Measurements from ENCODE around the gene SAFB2. TPM values are rescaled to one million over a fixed set of nuclear protein-coding genes. Genes with fewer than 3 reads are reported as not detected.

SAFB2 gene
- total and polyA plus RNA-seq, 2 donors (not counting 3 experiments of a cell fraction or from before 2014, with no cell fraction given) = 24.6 to 85.9 TPM

DNA sequence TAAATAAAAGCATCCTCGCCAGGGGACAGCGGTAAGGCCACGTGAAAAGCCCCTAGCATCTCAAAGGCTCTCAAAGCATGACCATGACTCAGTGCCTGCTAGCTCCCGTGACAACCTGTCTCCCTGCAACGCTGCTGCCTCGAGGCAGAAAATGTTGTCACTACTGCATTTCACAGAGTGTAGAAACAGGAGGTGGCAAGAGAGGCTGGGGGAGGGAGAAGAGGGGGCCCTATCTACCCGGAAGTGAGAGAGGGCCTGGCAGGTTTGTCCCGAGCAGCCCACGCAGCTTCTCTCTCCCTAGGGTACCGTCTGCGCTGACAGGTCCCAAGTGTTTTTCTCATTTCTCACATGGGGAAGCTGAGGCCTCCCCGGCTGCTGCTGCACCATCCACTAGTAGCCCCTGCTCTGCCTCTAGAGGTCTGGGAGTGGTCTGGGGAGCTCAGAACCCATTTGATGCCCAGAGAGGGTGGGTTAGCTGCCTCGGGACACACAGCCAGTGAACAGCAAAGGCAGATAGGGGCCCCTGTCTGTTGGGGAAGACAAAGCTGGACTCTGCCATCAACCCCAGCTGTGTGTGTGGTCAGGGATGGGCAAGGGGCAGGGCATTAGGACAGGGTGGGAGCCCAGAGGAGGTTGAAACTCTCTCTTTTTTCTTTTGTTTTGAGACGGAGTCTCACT is 58.5 kb downstream of the SAFB2 start:
- H3K36me3 ChIP-seq (ENCODE audit: control insufficient read depth in 2 of 2, extremely low read depth in 1 of 2, insufficient read depth in 2 of 2, low read length in 2 of 2) = no peaks in the 10 kb centered on the region
- TF ChIP-seq POLR2AphosphoS5 (IDR thresholded peaks at IDR 0.05; ENCODE audit: insufficient read depth, low read depth, low read length) = no peak
- TF ChIP-seq MYC (IDR thresholded peaks at IDR 0.05; ENCODE audit: low read depth, low read length) = no peak
- no peak for TF ChIP-seq JUN (IDR thresholded peaks at IDR 0.05; ENCODE audit: borderline replicate concordance, insufficient read depth, insufficient read length, low read depth)
- no peak for TF ChIP-seq EZH2 (IDR thresholded peaks at IDR 0.05; ENCODE audit: borderline replicate concordance, low read depth, low read length, severe bottlenecking)
- no peak for TF ChIP-seq GATA2 (IDR thresholded peaks at IDR 0.05; ENCODE audit: insufficient read depth, insufficient read length, low read depth, low read length)
- no peak for TF ChIP-seq FOS (IDR thresholded peaks at IDR 0.05; ENCODE audit: borderline replicate concordance, insufficient read depth, low read length)
- TF ChIP-seq POLR2A (IDR thresholded peaks at IDR 0.05; ENCODE audit: low read depth, low read length) = no peak
- TF ChIP-seq, protein P1, sequence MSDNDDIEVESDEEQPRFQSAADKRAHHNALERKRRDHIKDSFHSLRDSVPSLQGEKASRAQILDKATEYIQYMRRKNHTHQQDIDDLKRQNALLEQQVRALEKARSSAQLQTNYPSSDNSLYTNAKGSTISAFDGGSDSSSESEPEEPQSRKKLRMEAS (IDR thresholded peaks at IDR 0.05; ENCODE audit: insufficient read depth, insufficient read length) = no peak
- TF ChIP-seq, protein P2, sequence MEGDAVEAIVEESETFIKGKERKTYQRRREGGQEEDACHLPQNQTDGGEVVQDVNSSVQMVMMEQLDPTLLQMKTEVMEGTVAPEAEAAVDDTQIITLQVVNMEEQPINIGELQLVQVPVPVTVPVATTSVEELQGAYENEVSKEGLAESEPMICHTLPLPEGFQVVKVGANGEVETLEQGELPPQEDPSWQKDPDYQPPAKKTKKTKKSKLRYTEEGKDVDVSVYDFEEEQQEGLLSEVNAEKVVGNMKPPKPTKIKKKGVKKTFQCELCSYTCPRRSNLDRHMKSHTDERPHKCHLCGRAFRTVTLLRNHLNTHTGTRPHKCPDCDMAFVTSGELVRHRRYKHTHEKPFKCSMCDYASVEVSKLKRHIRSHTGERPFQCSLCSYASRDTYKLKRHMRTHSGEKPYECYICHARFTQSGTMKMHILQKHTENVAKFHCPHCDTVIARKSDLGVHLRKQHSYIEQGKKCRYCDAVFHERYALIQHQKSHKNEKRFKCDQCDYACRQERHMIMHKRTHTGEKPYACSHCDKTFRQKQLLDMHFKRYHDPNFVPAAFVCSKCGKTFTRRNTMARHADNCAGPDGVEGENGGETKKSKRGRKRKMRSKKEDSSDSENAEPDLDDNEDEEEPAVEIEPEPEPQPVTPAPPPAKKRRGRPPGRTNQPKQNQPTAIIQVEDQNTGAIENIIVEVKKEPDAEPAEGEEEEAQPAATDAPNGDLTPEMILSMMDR (IDR thresholded peaks at IDR 0.05; ENCODE audit: extremely low read depth in 1 of 2, insufficient read depth in 1 of 2, low read depth in 1 of 2, low read length in 2 of 2) = no peak
- FAIRE-seq (no peak), DNase-seq (ENCODE audit: low read depth, low spot score) (no peak)
- BruUV-seq (replicated peaks) = no TSS peak
- no peak overlapping the region for H3K27ac ChIP-seq (ENCODE audit: insufficient read depth, low read depth, low read length)
- H3K4me1 ChIP-seq (ENCODE audit: control insufficient read depth, extremely low read depth, insufficient read depth, low read length) = no peaks in the 10 kb centered on the region
- ChIA-PET POLR2A (no interaction called here), CTCF (interaction anchor here (1.6 kb wide), 1 partner anchor 16 kb away, joined by 5 read pairs; no protein-coding TSS in a partner anchor)
- H3K9ac ChIP-seq (replicated peaks; ENCODE audit: extremely low read depth, insufficient read depth, low read length) = no peak overlapping the region
- intact Hi-C loops (cut with micrococcal nuclease) (no loop called here), dilution Hi-C loops (cut with MboI; ENCODE audit: extremely low pct_ligation_motif_present, low sequenced_read_pairs) (no loop called here)
- H3K9me3 ChIP-seq (replicated peaks; ENCODE audit: control insufficient read depth, insufficient read depth, low read length) = no peaks in the 10 kb centered on the region
- H3K4me3 ChIP-seq (replicated peaks in 1 of 3; ENCODE audit: insufficient read depth in 1 of 3, low read depth in 1 of 3, low read length in 3 of 3) = no peak overlapping the region
- peaks cover 12 to 17% of the 10 kb centered on the region in 2 experiments for H3K27me3 ChIP-seq (ENCODE audit: control insufficient read depth in 2 of 2, insufficient read depth in 2 of 2, low read length in 2 of 2)
- no peak overlapping the region for H3K4me2 ChIP-seq (ENCODE audit: insufficient read depth, low read length)
- no peak overlapping the region for H2AFZ ChIP-seq (ENCODE audit: low read depth, low read length)
- H3K9me1 ChIP-seq (replicated peaks; ENCODE audit: control insufficient read depth, extremely low read depth, insufficient read depth, low read length) = no peaks in the 10 kb centered on the region
- no peaks in the 10 kb centered on the region for H4K20me1 ChIP-seq (replicated peaks; ENCODE audit: control insufficient read depth, extremely low read depth, insufficient read depth, low read length)
- no peaks in the 10 kb centered on the region for H3K79me2 ChIP-seq (ENCODE audit: control insufficient read depth, insufficient read depth, low read length)

Data from endothelial cell of umbilical vein (primary cell).